NCI-H524 treated with DMSO at 0.1 percent for 48 hours (cell line): ENCODE measurements around the gene TWIST2.

Experiments used
- DNase-seq: peaks from one replicate; lab custom pipeline; 2025; lab: John Stamatoyannopoulos, UW

Gene TWIST2

DNA sequence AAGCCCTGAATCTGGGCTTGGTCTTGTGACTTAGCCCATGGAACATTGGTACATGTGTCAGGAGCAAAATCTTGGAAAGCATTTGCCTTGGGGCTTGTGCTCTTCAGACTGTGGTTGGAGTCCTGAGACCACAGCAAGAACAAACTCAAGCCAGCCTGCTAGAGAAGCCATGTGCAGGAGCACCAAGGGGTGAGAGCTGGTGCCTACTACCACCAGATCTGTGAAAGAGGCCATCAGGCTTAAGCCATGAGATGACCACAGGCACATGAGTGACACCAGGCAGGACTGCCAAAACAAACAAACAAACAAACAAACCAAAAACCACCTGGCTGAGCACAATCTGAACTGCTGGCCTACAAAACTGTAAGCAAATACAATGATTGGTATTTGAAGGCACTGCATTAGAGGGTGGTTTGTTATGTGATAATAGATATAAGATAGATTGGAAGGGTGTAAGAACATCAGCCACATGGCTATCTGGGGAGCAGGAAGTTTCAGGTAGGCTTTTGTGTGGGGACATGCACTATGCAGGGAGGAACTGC, 9.0 kb upstream of the TWIST2 start:
- DNase-seq = no peak

DNA sequence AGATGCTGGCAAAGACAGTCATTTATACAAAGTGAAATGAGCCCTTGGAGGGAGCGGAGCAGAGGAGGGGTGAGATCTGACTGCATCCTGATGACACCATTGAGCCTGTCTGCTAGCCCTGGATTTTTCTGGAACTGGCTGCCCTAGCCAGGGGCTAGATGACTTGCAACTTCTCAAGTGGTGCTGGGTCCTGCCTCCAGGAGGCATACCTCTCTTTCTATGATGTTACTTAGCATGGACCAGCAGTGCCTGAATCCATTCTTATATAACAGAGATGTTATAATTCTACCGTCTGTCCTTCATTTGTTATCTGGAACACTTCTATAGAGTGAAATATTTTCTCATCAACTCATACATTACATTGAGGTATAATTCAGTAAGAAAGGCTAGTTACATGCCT, 8.5 kb upstream of the TWIST2 start:
- DNase-seq = no peak

DNA sequence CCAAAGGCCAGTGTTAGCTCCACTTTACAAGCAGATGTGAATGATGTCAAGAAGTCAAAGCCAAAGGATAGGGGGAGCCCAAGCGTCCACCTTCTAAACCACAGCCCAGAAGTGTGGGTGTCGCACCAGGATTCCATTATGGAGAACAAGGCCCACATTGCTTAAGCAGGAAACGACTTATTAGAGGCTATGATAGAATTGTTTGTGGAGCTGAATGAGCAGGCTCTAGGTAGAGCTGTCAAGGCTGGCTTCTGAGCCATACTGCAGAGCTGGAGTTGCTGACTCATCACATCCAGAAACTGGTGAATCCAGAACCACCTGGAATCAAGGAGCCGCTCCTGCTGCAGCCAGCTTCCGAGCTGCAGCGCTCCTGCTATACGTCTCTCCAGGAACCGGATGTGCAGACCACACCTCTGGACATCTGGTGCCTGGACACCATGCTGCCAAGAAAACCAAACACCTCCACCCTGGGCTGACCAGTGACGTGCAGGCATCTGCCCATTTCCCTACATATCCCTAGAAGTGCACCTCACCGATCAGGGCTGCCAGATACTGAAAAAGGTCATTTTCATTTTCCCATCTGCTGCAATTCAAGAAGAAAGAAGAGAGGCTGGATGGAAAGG, 6.2 kb upstream of the TWIST2 start:
- DNase-seq = no peak

DNA sequence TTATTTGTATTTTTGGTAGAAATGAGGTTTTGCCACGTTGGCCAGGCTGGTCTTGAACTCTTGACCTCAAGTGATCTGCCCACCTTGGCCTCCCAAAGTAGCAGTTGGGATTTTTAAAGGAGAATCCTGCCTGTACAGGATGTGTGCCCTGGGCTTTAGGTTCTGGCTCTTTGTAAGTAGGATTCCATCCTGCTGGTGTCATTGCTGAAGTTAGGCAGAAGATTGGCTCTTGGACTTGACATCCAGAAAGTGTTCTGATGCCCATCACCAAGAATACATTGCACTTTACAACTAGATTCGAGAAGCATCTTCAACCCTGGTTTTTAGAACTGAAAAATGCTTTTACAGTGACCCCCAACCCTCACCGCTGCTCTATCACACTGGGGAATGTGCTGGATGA, 4.4 kb upstream of the TWIST2 start:
- no peak for DNase-seq

DNA sequence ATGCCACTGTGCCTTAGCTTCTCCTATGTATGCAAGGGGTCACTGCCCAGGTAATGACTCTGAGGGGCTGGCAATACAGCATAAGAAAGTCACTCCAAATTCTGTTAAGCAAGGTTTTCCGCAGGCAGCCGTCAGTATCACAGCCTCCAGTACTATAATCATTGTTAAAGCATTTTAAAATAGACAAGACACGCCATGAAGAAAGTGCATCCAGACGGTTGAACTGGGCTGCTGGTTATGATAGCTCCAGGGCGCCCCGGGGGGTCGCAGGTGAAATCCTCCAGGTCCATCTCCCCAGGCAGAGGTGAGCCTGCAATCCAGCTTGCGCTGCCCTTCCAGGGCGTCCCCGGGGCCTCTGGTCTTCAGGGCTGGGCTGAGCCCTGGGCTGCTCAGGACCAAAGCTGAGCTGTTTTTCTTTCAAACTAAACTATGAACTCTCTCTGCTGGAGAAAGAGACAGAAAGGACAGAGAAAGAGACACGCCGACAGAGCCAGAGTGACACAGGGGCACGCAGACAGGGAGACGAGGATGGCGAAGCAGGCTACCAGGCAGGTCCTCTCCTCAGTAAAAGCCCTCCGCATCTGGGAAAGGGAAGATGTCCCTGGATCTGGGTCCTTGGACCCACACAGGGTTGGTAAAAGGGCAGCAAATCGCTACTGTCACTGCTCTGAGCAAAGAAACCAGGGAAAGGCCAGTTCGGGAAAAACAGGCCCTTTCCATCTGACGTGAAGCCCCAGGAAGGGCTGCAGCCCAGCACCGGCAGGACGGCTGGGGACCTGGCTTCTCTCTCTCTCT, 2.1 kb upstream of the TWIST2 start:
- no peak for DNase-seq

DNA sequence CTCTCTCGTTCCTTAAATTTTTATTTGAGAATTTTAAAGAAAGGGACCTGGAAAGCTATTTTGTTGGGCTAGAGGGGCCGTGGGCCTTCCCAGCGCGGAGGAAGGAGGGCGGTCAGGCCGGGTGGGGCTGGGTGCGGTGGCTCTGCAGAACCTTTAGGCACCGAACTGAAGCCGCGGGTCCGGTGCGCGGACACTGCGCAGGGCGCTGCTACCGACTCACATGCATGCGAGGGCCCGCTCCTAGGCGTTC, 1.6 kb upstream of the TWIST2 start:
- DNase-seq = no peak

DNA sequence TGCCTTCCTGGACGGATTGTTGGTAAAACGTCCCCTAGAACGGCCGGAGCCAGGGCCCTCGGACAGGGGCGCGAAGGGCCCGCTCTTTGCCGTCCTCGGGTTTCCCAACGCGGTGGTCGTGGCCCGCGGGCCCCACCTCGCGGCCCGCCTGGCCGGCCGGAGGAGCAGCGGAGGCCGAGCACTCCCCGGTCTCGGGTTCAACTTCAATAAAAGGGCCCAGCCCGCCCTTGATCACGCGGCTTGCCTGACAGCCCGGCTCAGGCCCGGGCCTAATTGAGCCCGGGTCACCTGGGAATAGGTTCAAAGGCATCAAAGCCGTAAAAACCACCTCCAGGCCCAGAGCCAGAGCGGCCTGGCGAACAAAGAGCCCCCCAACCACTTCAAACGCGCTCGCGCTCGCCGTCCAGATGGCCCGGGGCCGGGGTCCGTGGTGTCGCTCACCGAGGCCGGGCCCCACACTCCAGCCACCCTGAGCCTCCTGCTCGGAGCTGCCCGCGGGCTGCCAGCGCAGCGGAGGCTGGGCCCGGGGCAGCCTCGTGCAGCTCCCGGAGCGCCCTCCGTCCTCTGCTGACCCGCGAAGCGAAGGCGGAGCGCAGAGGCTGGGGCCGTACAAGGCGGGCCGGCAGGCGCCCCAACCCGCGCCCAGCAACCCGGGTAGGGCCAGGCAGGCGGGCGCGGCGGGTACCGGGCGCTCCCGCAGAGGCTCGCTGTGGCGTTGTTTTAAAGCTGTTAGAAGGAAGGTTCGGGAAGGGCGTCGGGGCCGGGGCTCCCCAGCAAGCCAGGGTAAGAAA, 1.1 kb upstream of the TWIST2 start:
- no peak for DNase-seq

DNA sequence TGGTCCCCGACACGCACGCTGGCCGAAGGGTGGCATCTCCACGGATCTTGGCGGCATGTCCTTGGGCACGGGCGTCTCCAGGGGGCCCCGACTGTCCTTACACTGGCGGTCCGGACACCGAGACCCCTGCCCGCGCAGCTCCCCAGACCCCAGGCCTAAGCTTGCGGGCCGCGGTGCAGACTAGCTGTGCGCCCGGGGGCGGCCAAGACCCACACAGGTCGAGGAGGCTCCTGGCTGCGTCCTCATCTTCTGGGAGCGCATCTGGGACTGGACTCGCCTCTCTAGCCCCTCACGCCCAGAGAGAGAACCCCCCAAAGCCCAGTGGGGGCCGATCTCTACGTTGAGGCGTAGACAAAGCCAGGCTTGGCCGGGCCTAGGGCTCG, 475 bp upstream of the TWIST2 start:
- DNase-seq = no peak

DNA sequence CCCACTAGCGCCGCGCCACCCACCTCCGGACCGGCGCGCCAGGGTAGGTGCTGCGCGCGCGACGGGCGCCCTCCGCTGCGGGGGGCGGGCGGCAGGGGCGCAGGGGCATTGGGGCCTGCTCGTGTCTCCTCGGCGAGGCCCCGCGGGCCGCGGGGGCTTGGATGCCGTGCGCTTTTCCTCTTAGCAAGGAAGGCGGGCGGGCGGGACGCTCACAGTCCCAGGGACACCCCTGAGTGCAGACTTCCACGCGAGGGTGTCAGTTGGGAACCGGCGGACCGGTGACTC, 748 bp downstream of the TWIST2 start:
- DNase-seq = no peak

DNA sequence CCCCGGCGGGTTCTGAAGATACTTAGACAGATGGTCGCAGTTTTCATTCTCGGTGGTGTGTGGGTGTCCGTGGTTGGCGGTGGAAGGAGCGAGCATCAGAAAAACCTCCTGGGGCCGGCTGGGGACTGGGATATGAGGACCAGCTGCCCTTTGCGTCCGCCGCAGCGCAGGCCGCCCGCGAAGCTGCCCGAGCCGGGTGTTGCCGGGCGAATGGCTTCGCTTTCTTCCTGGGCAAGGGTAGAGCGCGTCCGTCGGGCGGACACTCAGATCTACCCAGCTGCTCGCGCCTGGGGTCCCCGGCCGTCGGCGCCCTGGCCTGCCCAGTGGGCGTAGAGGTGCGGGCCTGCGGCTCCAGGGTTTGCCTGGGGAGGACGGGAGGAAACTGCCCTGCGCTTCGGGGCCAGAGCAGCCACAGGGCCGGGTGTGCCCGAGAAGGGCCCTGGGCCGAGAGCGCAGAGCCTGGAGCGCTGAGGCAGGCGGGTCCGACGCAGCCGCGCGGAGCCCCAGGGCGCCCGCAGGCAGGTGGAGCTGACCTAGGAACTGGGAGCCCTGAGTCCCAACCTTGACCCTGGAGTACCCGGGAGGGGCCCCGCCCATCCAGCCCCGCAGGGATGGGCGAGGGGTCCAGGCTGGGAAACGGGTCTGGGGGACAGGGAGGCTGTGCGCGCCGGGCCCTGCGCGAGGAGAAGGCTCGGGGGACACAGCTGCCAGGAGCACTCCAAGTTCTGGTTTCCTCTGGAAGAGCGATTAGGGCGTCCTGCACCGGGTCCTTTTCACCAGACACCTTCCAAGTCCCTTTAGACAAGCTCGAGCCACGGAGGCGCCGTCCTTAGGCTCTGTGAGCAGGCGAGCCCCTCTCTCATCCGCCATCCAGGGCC, 1.3 kb downstream of the TWIST2 start:
- DNase-seq = no peak

DNA sequence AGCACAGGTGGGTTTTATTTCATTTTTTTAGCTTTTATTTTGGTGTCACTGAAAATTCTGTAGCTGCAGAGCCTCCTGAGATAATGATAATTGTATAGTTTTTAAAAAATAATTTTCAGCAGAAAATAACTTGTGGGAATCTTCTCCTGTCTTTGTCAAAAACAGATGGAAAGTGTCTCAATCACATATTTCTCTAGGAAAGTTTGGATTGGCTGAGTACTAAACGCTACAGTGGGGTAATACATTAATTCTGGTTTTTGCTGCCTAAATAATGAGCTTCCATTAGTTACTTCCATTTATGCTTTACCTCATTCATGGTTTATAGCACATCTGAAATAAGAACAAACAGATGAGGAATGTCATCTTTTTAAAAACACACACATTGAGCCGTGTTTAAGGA, 2.2 kb downstream of the TWIST2 start:
- DNase-seq = no peak

DNA sequence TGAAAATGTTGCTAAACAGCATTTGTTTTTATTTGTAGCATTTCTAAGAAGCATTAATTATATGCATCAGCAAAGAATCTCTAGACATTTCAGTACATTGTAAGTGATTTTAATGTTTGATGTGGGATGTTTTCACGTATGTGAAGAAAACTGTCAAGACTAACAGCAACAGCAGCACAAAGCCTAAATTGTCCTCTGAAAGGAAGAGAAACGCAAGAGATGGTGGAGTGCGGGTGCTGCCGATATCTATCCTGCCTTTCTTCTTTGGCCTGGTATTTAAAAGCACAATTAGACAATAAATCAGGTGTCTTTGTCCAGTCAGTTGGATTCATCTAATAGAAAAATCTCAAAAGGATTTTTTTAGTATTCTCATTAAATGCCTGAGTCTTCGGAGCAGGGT, 3.1 kb downstream of the TWIST2 start:
- no peak for DNase-seq

DNA sequence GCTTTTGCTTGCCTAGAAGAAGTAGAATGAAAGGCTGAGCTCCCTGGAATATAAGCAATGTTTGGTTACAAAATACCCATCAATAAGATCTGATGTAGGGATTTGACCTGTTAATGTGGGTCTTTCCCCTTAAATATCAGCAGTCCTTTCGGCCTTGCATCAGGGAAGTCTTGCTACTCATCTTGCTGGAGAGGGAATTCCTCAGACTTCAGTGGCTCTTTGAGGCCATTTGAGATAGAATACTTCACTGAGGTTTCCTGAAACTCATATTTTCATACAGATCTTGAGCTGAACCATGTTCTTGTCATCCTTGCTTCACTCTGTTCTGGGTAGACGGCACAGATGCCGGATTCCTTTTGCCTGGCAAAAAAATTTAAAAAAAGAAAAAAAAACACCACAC, 3.9 kb downstream of the TWIST2 start:
- no peak for DNase-seq

DNA sequence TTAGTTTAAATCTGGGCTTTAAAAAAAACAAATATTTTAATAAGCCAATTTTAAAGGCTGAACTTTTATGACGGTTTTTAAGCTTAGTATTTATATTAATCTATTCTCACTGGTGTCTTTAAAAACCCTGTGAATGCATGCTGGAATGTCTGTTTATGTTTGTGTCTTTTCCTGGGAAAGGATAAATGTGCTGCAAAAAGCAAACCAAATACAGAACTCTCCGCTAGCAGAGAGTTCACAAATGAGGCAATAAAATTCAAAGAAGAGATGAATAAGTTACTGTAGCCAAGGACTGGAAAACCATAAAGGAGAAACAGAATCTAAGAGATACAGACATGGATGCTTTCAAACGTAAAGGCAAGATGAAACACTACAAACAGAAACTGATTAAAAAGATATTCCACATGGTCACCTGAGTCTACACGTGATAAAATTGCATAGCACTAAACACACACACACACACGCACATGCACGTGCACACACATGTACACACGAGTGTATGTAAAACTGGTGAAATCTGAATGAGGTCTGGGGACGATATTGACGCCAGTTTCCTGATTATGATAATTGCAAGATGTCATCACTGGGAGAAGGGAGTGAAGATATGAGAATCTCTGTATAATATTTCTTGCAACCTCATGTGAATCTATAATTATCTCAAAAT, 4.5 kb downstream of the TWIST2 start:
- no peak for DNase-seq

DNA sequence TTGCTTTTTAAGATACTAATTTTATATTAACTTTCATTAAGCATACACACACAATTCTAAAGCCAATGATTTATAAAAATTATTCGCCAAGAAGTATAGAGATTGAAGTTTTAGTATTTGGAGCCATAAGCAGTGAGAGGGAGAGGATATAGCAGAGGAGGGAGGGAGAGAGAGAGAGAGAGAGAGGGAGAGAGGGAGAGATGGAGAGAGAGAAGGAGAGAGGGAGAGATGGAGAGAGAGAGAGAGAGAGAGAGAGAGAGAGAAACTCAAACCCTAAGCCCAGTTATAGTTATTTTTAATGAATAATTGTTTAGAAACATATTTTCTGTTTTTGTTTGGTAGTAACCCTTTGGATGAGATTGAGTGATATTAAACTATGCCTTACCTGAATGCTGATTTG, 5.3 kb downstream of the TWIST2 start:
- DNase-seq = no peak

DNA sequence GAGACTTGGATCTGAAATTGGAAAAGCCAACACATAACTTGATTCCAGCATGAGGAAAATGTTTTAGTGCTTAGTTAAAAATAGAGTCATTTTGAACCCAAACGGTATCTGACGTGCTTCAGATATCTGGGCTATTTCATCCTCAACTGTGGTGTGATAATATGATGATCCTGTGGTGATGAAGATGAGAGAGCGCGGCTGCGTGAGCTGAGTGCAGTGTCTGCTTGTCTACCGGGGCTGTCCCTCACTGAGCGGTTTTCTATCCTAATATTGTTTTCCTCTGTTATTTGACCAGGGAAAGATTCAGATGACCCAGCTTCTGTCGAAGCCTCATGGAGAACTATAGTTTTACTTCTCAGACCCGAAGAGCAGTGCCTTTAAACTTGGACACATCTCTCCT, 5.8 kb downstream of the TWIST2 start:
- no peak for DNase-seq

DNA sequence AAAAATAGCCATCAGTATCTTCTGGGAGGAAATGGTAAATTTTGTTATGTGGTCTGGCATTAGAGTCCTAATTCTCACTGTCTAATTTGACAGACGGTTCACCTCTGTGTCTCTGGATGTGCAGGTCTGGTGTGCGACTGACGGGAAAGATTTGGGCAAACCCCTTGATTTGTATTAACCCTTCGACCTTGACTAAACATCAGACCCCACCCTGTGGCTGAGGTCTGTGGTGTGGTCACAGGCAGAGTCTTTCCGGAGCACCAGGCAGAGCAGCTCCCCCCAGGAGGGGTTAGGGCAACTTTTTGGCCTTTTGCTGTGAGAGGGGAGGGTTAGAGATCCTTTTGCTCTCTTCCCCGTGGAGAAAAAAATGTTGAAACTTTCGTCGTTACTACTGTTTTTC, 6.4 kb downstream of the TWIST2 start:
- DNase-seq = no peak

DNA sequence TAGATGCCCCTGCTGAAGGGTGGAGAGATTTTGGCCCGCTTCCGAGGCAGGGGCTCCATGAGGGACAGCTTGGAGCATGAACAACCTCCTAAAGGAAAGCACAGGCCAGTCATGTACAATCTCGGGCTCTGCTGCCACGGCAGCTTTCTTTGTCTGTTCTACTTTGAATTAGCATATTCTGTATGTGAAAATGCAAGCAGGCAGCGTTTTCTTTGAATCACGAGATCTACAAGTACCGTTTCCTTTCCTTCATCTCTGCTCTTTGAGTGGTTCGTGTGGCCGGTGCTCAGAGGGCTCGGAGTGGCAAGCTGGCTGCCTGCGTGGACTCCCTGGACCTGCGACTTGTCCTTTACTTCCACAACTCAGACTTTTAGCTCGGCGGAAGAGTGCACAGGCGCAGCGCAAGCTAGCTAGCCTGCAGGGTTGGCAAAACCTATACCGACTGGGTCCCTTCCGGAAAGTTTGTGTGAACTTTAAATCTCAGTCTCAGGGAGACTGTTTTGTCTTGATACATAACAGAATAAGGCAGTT, 6.9 kb downstream of the TWIST2 start:
- no peak for DNase-seq

DNA sequence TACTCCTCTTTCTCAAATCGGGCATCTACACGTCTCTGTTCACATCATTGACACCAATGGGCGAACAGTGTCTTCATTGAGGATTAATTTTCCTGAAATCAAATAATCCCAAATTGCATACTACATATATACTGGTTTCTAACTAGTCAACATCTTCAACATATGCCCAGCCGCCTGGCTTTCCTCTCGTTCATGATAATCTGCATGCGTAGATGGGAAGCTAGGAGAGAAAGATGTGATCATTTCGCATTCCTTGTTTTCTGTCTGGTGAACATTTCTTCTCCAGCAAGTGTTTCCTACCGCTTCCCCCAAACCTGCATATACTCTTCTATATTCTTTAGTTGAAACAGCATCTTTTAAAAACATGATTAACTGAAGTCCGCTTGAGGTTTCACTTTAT, 7.4 kb downstream of the TWIST2 start:
- DNase-seq = no peak

DNA sequence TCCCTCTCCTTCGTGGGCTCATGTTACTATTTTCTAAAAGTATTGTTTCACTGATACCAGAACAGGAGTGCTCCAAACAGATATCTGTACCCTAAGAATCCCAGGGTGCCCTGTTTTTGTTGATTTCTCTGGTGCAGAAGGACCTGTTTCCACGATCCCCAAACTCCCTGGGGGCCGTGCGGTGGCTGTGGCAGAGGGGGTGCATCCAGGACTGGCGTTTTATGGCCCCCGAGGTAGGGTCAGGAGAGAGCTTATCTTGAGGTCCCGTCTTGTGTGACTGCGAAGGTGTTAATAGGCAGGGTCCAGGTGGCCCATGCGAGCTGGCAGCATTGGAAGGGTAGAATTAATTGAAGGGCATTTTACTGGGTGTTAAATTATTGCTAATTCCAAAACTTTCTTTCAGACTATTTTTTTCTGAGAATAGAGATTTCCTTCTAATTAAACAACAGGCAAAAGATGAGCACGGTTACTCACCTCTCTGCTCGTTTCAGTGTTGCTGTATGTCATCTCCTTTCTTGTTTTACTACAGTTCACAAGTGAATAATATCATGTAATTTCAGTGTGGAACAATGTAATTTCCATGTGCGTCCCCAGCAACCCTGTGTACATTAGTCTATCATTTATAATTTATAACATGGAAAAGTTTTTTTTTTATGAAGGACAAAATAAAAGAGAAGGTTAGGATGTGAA, 8.2 kb downstream of the TWIST2 start:
- no peak for DNase-seq
